ENCODE results near the gene SH2D3A. TPM values are rescaled to one million over a fixed set of nuclear protein-coding genes. Genes with fewer than 3 reads are reported as not detected.

SH2D3A gene
- total RNA-seq, 1 experiment from 2014 or later: 2.2 TPM

DNA sequence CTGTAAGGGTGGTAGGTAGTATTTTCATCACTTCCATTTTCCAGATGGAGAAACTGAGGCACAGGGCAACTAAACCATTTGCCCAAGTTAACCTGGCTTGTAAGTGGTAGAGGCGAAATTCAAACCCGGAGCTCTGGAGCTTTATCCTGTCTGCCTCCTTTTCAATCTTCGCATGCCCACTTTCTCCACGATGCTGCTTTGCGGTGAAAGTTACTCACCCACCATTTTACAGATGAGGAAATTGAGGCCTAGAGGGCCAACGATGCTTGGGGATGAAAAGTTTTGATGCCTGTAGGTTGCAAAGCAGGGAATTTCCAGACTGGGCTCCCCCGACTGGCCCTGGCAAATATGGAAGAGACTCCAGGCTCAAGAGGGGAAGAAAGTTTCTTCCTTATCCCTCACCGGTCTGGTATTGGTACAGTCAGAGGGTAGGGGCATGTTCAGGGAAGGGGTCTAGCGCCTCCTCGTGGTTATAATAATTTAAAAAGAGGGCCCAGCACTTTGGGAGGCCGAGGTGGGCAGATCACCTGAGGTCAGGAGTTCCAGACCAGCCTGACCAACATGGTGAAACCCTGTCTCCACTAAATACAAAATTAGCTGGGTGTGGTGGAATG is 1.9 kb upstream of the SH2D3A start:
- H3K27me3 ChIP-seq (ENCODE audit: control insufficient read depth, insufficient read depth, low read length): no peaks in the 10 kb centered on the region
- no peak overlapping the region for H3K4me3 ChIP-seq (ENCODE audit: low read depth in 2 of 2, low read length in 2 of 2)
- no peak for TF ChIP-seq POLR2AphosphoS5 (IDR thresholded peaks at IDR 0.05; ENCODE audit: low read depth, low read length)
- TF ChIP-seq TCF7L2 (IDR thresholded peaks at IDR 0.05; ENCODE audit: low read depth, low read length): no peak
- TF ChIP-seq, protein P1, sequence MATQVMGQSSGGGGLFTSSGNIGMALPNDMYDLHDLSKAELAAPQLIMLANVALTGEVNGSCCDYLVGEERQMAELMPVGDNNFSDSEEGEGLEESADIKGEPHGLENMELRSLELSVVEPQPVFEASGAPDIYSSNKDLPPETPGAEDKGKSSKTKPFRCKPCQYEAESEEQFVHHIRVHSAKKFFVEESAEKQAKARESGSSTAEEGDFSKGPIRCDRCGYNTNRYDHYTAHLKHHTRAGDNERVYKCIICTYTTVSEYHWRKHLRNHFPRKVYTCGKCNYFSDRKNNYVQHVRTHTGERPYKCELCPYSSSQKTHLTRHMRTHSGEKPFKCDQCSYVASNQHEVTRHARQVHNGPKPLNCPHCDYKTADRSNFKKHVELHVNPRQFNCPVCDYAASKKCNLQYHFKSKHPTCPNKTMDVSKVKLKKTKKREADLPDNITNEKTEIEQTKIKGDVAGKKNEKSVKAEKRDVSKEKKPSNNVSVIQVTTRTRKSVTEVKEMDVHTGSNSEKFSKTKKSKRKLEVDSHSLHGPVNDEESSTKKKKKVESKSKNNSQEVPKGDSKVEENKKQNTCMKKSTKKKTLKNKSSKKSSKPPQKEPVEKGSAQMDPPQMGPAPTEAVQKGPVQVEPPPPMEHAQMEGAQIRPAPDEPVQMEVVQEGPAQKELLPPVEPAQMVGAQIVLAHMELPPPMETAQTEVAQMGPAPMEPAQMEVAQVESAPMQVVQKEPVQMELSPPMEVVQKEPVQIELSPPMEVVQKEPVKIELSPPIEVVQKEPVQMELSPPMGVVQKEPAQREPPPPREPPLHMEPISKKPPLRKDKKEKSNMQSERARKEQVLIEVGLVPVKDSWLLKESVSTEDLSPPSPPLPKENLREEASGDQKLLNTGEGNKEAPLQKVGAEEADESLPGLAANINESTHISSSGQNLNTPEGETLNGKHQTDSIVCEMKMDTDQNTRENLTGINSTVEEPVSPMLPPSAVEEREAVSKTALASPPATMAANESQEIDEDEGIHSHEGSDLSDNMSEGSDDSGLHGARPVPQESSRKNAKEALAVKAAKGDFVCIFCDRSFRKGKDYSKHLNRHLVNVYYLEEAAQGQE (IDR thresholded peaks at IDR 0.05; ENCODE audit: insufficient read depth in 1 of 2, low read depth in 2 of 2, low read length in 1 of 2): no peak
- TF ChIP-seq SIN3A (IDR thresholded peaks at IDR 0.05; ENCODE audit: borderline replicate concordance, insufficient read depth, low read depth, low read length): no peak
- TF ChIP-seq, protein P2, sequence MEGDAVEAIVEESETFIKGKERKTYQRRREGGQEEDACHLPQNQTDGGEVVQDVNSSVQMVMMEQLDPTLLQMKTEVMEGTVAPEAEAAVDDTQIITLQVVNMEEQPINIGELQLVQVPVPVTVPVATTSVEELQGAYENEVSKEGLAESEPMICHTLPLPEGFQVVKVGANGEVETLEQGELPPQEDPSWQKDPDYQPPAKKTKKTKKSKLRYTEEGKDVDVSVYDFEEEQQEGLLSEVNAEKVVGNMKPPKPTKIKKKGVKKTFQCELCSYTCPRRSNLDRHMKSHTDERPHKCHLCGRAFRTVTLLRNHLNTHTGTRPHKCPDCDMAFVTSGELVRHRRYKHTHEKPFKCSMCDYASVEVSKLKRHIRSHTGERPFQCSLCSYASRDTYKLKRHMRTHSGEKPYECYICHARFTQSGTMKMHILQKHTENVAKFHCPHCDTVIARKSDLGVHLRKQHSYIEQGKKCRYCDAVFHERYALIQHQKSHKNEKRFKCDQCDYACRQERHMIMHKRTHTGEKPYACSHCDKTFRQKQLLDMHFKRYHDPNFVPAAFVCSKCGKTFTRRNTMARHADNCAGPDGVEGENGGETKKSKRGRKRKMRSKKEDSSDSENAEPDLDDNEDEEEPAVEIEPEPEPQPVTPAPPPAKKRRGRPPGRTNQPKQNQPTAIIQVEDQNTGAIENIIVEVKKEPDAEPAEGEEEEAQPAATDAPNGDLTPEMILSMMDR (IDR thresholded peaks at IDR 0.05): no peak; the same call in 1 of the 2 replicates
- 0 out of 2 replicates have a peak, but pooled peaks cover 2% of the 10 kb centered on the region for H3K4me1 ChIP-seq (ENCODE audit: control insufficient read depth, insufficient read depth, low read length)
- in situ Hi-C loops (cut with HindIII; ENCODE audit: low pct_unique_long_range_greater_than_20kb, low sequenced_read_pairs): no loop called here
- intact Hi-C loops (cut with micrococcal nuclease; ENCODE audit: unreplicated experiment): no loop called here
- peaks cover 3% of the 10 kb centered on the region; the same call in 1 of the 2 replicates for H3K36me3 ChIP-seq (ENCODE audit: control insufficient read depth, insufficient read depth, low read length)
- CTCF ChIA-PET: no interaction called here
- no peak overlapping the region for H3K27ac ChIP-seq (ENCODE audit: low read length)
- DNase-seq (ENCODE audit: low read depth, low spot score) (no peak), ATAC-seq (no peak)
- BruUV-seq (replicated peaks): no TSS peak
- no peaks in the 10 kb centered on the region for H3K9me3 ChIP-seq (ENCODE audit: control insufficient read depth, insufficient read depth, low read depth, low read length)
- POLR2A ChIA-PET: interaction anchor here (0.6 kb wide), 1 partner anchor 441 kb away, joined by 4 read pairs; no protein-coding TSS in a partner anchor

DNA sequence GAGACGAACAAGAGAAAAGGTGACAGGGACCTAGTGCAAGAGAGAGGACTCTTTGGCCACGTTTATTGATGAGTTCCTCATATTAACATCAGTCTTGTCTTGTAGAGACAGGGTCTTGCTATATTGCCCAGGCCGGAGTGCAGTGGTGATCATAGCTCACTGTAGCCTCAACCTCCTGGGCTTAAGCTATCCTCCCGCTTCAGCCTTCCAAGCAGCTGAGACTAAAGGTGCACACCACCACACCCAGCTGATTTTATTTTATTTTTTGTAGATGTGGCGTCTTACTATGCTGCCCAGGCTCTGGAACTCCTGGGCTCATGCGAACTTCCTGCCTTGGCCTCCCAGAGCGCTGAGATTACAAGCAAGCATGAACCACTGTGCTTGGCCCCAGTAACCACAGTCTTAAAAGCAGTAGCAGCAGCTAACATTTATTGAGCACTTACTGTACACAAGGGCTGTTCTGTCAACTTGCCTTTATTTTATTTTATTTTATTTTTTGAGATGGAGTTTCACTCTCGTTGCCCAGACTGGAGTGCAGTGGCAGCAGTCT is 1.1 kb upstream of the SH2D3A start:
- TF ChIP-seq, protein P1 (IDR thresholded peaks at IDR 0.05; ENCODE audit: insufficient read depth in 1 of 2, low read depth in 2 of 2, low read length in 1 of 2): no peak
- TF ChIP-seq, protein P2 (IDR thresholded peaks at IDR 0.05): no peak
- TF ChIP-seq TCF7L2 (IDR thresholded peaks at IDR 0.05; ENCODE audit: low read depth, low read length): no peak
- TF ChIP-seq SIN3A (IDR thresholded peaks at IDR 0.05; ENCODE audit: borderline replicate concordance, insufficient read depth, low read depth, low read length): no peak
- TF ChIP-seq POLR2AphosphoS5 (IDR thresholded peaks at IDR 0.05; ENCODE audit: low read depth, low read length): no peak
- Histone ChIP-seq H3K36me3 (ENCODE audit: control insufficient read depth, insufficient read depth, low read length) (peaks cover 3% of the 10 kb centered on the region; the same call in 1 of the 2 replicates), H3K27me3 (ENCODE audit: control insufficient read depth, insufficient read depth, low read length) (no peaks in the 10 kb centered on the region), H3K4me3 (ENCODE audit: low read depth in 2 of 2, low read length in 2 of 2) (peak overlapping the region in 1 of 2 experiments; percentile 64; a peak in 1 of 4 replicates), H3K9me3 (ENCODE audit: control insufficient read depth, insufficient read depth, low read depth, low read length) (no peaks in the 10 kb centered on the region), H3K4me1 (ENCODE audit: control insufficient read depth, insufficient read depth, low read length) (0 out of 2 replicates have a peak, but pooled peaks cover 2% of the 10 kb centered on the region), H3K27ac (ENCODE audit: low read length) (no peak overlapping the region)
- ATAC-seq (no peak), DNase-seq (ENCODE audit: low read depth, low spot score) (no peak)
- ChIA-PET POLR2A (interaction anchor here (0.6 kb wide), 2 partner anchors 156 to 442 kb away, joined by 4 read pairs; no protein-coding TSS in a partner anchor), CTCF (interaction anchor here (0.6 kb wide), 1 partner anchor 181 kb away, joined by 3 read pairs; no protein-coding TSS in a partner anchor)
- no TSS peak for BruUV-seq (replicated peaks)
- in situ Hi-C loops (cut with HindIII; ENCODE audit: low pct_unique_long_range_greater_than_20kb, low sequenced_read_pairs): no loop called here
- intact Hi-C loops (cut with micrococcal nuclease; ENCODE audit: unreplicated experiment): no loop called here
